Activated naive CD4-positive, alpha-beta T cell treated with anti-CD3 and anti-CD28 coated beads, Interleukin-2, amount 50 U/mL, for 16 hours (primary cell): ENCODE measurements around the gene OXSR1.
"Not testable (repeated sequence)": the region's sequence is repeated elsewhere in the genome, so short reads cannot be mapped to it uniquely, and the experiment has no call there.

ENCODE experiments used
- DNase-seq: peaks from one replicate; pipeline ENCODE4 v3.0.0-alpha.2; 2020

Gene OXSR1

GRCh38 chr3:38276081-38276916 lies 111.0 kb downstream of the OXSR1 start:
- no peak for DNase-seq

GRCh38 chr3:38276917-38277630 lies 111.7 kb downstream of the OXSR1 start:
- DNase-seq, result no peak

GRCh38 chr3:38278841-38279240 lies 113.5 kb downstream of the OXSR1 start:
- no peak for DNase-seq

GRCh38 chr3:38281895-38282686 lies 116.8 kb downstream of the OXSR1 start, which contains the start of gene SLC22A14:
SLC22A14 (plus strand) TSS chr3:38282294; CDS start chr3:38306027, 23,733 bp downstream.
- DNase-seq, result no peak

GRCh38 chr3:38283810-38284755 lies 118.7 kb downstream of the OXSR1 start:
- DNase-seq, result no peak

- no peak for DNase-seq
Measured at GRCh38 chr3:38284756-38285150, 119.4 kb downstream of the OXSR1 start.

GRCh38 chr3:38289286-38290217 lies 124.2 kb downstream of the OXSR1 start:
- DNase-seq, result not testable (repeated sequence)

- DNase-seq, result not testable (repeated sequence)
Measured at GRCh38 chr3:38297053-38297452, 131.7 kb downstream of the OXSR1 start.

- no peak for DNase-seq
Measured at GRCh38 chr3:38297537-38297936, 132.2 kb downstream of the OXSR1 start.

GRCh38 chr3:38297947-38298711 lies 132.8 kb downstream of the OXSR1 start:
- no peak for DNase-seq
